ENCODE results near the gene HIRA.

HIRA gene

GRCh38 chr22:19396934-19397733 lies 34.4 kb downstream of the HIRA start:
- H3K36me3 ChIP-seq: peaks cover 51 to 91% (median 85%) of the 10 kb centered on the region in 3 donors
- H3K27ac ChIP-seq: no peak overlapping the region
- no peaks in the 10 kb centered on the region for H3K4me1 ChIP-seq
- no peaks in the 10 kb centered on the region for H3K9me3 ChIP-seq
- TF ChIP-seq, protein P1, sequence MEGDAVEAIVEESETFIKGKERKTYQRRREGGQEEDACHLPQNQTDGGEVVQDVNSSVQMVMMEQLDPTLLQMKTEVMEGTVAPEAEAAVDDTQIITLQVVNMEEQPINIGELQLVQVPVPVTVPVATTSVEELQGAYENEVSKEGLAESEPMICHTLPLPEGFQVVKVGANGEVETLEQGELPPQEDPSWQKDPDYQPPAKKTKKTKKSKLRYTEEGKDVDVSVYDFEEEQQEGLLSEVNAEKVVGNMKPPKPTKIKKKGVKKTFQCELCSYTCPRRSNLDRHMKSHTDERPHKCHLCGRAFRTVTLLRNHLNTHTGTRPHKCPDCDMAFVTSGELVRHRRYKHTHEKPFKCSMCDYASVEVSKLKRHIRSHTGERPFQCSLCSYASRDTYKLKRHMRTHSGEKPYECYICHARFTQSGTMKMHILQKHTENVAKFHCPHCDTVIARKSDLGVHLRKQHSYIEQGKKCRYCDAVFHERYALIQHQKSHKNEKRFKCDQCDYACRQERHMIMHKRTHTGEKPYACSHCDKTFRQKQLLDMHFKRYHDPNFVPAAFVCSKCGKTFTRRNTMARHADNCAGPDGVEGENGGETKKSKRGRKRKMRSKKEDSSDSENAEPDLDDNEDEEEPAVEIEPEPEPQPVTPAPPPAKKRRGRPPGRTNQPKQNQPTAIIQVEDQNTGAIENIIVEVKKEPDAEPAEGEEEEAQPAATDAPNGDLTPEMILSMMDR (IDR thresholded peaks at IDR 0.05): no peak
- H3K27me3 ChIP-seq: no peaks in the 10 kb centered on the region
- no peak for DNase-seq
- intact Hi-C loops (cut with DNase I; ENCODE audit: low total_unique reads): no loop called here
- no peak overlapping the region for H3K4me3 ChIP-seq

- Histone ChIP-seq H3K4me1 (no peaks in the 10 kb centered on the region), H3K27me3 (no peaks in the 10 kb centered on the region)
- intact Hi-C loops (cut with DNase I; ENCODE audit: low total_unique reads): no loop called here
Measured at GRCh38 chr22:19396561-19396933, 35.0 kb downstream of the HIRA start.

GRCh38 chr22:19395276-19395675 lies 36.3 kb downstream of the HIRA start:
- H3K36me3 ChIP-seq: peaks cover 58 to 99% (median 97%) of the 10 kb centered on the region in 3 donors
- no peaks in the 10 kb centered on the region for H3K9me3 ChIP-seq
- no peak overlapping the region for H3K4me3 ChIP-seq
- TF ChIP-seq, protein P1 (IDR thresholded peaks at IDR 0.05): no peak
- no peak overlapping the region for H3K27ac ChIP-seq
- intact Hi-C loops (cut with DNase I; ENCODE audit: low total_unique reads): no loop called here
- no peaks in the 10 kb centered on the region for H3K4me1 ChIP-seq
- H3K27me3 ChIP-seq: no peaks in the 10 kb centered on the region
- DNase-seq: no peak

More at GRCh38 chr22:19396561-19396933, 35.0 kb downstream of the HIRA start:
- H3K4me3 ChIP-seq: no peak overlapping the region
- TF ChIP-seq, protein P1 (IDR thresholded peaks at IDR 0.05): no peak
- DNase-seq: no peak
- H3K9me3 ChIP-seq: no peaks in the 10 kb centered on the region
- no peak overlapping the region for H3K27ac ChIP-seq
- H3K36me3 ChIP-seq: peaks cover 56 to 96% (median 91%) of the 10 kb centered on the region in 3 donors

- peaks cover 64 to 99% (median 97%) of the 10 kb centered on the region in 3 donors for H3K36me3 ChIP-seq
- TF ChIP-seq, protein P1 (IDR thresholded peaks at IDR 0.05): no peak
- no peak overlapping the region for H3K27ac ChIP-seq
- DNase-seq: no peak
- no peak overlapping the region for H3K4me3 ChIP-seq
- no peaks in the 10 kb centered on the region for H3K4me1 ChIP-seq
- H3K9me3 ChIP-seq: no peaks in the 10 kb centered on the region
- intact Hi-C loops (cut with DNase I; ENCODE audit: low total_unique reads): no loop called here
- no peaks in the 10 kb centered on the region for H3K27me3 ChIP-seq
Measured at GRCh38 chr22:19394274-19395050, 37.1 kb downstream of the HIRA start.

DNA sequence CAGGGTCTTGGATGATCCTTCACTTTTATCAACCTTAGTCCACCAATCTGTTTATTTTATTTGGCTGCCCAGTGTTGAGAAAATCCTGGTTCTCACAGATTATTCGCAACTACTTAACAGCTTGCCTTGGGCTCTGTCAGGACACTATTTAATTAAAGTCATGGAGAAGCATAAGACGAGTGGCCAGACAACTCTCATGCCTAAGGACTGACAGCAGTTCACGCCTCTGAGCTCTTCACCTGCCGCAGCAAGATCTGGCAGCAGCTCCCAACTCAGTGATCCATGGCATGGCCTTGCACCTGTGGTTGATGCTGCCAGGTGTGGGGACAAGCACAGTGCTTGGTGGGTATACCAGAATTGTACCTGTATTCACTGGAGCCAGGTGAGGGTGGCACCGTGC lies 37.8 kb downstream of the HIRA start:
- DNase-seq: no peak
- no peak overlapping the region for H3K27ac ChIP-seq
- H3K27me3 ChIP-seq: no peaks in the 10 kb centered on the region
- TF ChIP-seq, protein P1 (IDR thresholded peaks at IDR 0.05): no peak
- intact Hi-C loops (cut with DNase I; ENCODE audit: low total_unique reads): no loop called here
- H3K36me3 ChIP-seq: peaks cover 71 to 99% (median 97%) of the 10 kb centered on the region in 3 donors
- no peak overlapping the region for H3K4me3 ChIP-seq
- no peaks in the 10 kb centered on the region for H3K4me1 ChIP-seq
- H3K9me3 ChIP-seq: no peaks in the 10 kb centered on the region

Data from tibial artery (tissue), 4 donors.